ENCODE measurements around the gene PCSK6. TPM values are rescaled to one million over a fixed set of nuclear protein-coding genes. Genes with fewer than 3 reads are reported as not detected.

The PCSK6 gene
- total RNA-seq, 3 donors from 2014 or later (not counting 1 experiment from before 2014, with no cell fraction given) = 1.5 to 2.4 (median 2.4) TPM

DNA sequence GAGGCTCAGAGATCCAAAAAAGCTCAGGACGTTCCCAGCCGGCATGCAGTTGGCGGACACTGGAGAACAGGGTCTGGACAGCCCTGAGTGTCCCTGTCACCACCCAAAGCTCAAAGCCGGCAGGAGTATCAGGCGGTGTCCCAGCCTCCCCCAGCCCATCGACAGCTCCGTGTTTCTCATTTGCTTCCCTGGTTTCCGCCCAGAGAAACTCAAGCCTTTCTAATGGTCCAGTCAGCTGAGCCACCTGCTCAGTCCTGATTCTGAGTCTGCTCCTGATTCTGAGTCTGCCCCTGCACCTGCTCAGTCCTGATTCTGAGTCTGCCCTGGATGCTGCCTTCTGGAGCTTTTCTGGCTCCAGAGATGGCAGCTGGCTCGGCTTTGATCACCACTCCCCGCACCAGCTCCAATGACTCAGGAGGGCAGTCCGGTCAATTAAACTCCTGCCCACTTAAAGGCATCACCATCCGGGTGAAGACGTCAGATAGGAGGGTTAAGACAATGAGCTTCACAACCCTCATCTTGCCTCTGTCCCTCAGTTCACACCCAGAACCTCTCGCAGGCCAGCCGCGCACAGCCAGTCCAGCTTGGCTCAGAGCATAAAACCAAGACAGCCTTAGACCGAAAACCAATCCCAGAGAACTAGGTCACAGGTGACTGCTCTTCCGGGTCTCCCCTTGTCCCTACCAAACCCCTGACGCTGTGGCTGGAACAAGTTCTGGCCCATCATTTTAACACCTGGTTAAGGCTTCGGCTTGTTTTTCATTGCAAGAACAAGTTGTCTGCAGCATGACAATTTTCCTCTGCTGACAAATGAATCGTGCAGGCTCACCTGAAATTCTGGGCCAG lies 6.8 kb downstream of the PCSK6 start:
- Histone ChIP-seq H3K36me3 (ENCODE audit: control insufficient read depth, insufficient read depth, low read length) (no peaks in the 10 kb centered on the region), H3K27me3 (ENCODE audit: control insufficient read depth, insufficient read depth, low read length) (no peaks in the 10 kb centered on the region), H3K27ac (ENCODE audit: low read length) (no peak overlapping the region), H3K4me1 (ENCODE audit: control insufficient read depth, insufficient read depth, low read length) (no peaks in the 10 kb centered on the region), H3K4me3 (ENCODE audit: low read length) (no peak overlapping the region), H3K9me3 (ENCODE audit: control insufficient read depth, insufficient read depth, low read length) (no peaks in the 10 kb centered on the region)
- WGBS (ENCODE audit: insufficient coverage) = 93% methylated on average over 21 of the region's 21 CpGs
- intact Hi-C loops (cut with micrococcal nuclease) = no loop called here
- Mint-ChIP-seq H3K4me1 (no peaks in the 10 kb centered on the region), H3K27me3 (ENCODE audit: low read depth in 2 of 2) (peaks cover 30 to 43% of the 10 kb centered on the region in 2 donors), H3K27ac (no peak overlapping the region), H3K9me3 (no peaks in the 10 kb centered on the region), H3K36me3 (no peaks in the 10 kb centered on the region), H3K4me3 (no peak overlapping the region)
- no peak for DNase-seq
- TF ChIP-seq, protein P1, sequence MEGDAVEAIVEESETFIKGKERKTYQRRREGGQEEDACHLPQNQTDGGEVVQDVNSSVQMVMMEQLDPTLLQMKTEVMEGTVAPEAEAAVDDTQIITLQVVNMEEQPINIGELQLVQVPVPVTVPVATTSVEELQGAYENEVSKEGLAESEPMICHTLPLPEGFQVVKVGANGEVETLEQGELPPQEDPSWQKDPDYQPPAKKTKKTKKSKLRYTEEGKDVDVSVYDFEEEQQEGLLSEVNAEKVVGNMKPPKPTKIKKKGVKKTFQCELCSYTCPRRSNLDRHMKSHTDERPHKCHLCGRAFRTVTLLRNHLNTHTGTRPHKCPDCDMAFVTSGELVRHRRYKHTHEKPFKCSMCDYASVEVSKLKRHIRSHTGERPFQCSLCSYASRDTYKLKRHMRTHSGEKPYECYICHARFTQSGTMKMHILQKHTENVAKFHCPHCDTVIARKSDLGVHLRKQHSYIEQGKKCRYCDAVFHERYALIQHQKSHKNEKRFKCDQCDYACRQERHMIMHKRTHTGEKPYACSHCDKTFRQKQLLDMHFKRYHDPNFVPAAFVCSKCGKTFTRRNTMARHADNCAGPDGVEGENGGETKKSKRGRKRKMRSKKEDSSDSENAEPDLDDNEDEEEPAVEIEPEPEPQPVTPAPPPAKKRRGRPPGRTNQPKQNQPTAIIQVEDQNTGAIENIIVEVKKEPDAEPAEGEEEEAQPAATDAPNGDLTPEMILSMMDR (IDR thresholded peaks at IDR 0.05) = no peak
- no peak for ATAC-seq

- H3K4me1 ChIP-seq (ENCODE audit: control insufficient read depth, insufficient read depth, low read length) = no peaks in the 10 kb centered on the region
- ATAC-seq = no peak
- no peak overlapping the region for H3K4me3 Mint-ChIP-seq
- H3K4me3 ChIP-seq (ENCODE audit: low read length) = no peak overlapping the region
- no peak for DNase-seq
- no peaks in the 10 kb centered on the region for H3K9me3 ChIP-seq (ENCODE audit: control insufficient read depth, insufficient read depth, low read length)
- no peaks in the 10 kb centered on the region for H3K36me3 Mint-ChIP-seq
- H3K27ac Mint-ChIP-seq = no peak overlapping the region
- intact Hi-C loops (cut with micrococcal nuclease) = no loop called here
- H3K4me1 Mint-ChIP-seq = no peaks in the 10 kb centered on the region
- no peaks in the 10 kb centered on the region for H3K36me3 ChIP-seq (ENCODE audit: control insufficient read depth, insufficient read depth, low read length)
- no peaks in the 10 kb centered on the region for H3K27me3 ChIP-seq (ENCODE audit: control insufficient read depth, insufficient read depth, low read length)
- peaks cover 24 to 36% of the 10 kb centered on the region in 2 donors for H3K27me3 Mint-ChIP-seq (ENCODE audit: low read depth in 2 of 2)
- TF ChIP-seq, protein P1 (IDR thresholded peaks at IDR 0.05) = no peak
- H3K27ac ChIP-seq (ENCODE audit: low read length) = no peak overlapping the region
- WGBS (ENCODE audit: insufficient coverage) = 93% methylated on average over 17 of the region's 17 CpGs
- H3K9me3 Mint-ChIP-seq = no peaks in the 10 kb centered on the region
Observed at GRCh38 chr15:101481917-101482525, 7.5 kb downstream of the PCSK6 start.

GRCh38 chr15:101481381-101481705 lies 8.2 kb downstream of the PCSK6 start:
- DNase-seq = no peak
- no peak overlapping the region for H3K4me3 Mint-ChIP-seq

More at GRCh38 chr15:101481381-101481705, 8.2 kb downstream of the PCSK6 start:
- Histone ChIP-seq H3K27ac (ENCODE audit: low read length) (no peak overlapping the region), H3K27me3 (ENCODE audit: control insufficient read depth, insufficient read depth, low read length) (no peaks in the 10 kb centered on the region), H3K9me3 (ENCODE audit: control insufficient read depth, insufficient read depth, low read length) (no peaks in the 10 kb centered on the region), H3K36me3 (ENCODE audit: control insufficient read depth, insufficient read depth, low read length) (no peaks in the 10 kb centered on the region), H3K4me3 (ENCODE audit: low read length) (no peak overlapping the region), H3K4me1 (ENCODE audit: control insufficient read depth, insufficient read depth, low read length) (no peaks in the 10 kb centered on the region)
- intact Hi-C loops (cut with micrococcal nuclease) = no loop called here
- Mint-ChIP-seq H3K9me3 (no peaks in the 10 kb centered on the region), H3K36me3 (no peaks in the 10 kb centered on the region), H3K27ac (no peak overlapping the region), H3K4me1 (no peaks in the 10 kb centered on the region), H3K27me3 (ENCODE audit: low read depth in 2 of 2) (peaks cover 20 to 30% of the 10 kb centered on the region in 2 donors)
- TF ChIP-seq, protein P1 (IDR thresholded peaks at IDR 0.05) = no peak
- ATAC-seq = no peak
- 84% methylated on average over 8 of the region's 8 CpGs for WGBS (ENCODE audit: insufficient coverage)
